Mesenchymal stem cell (in vitro differentiated cells and primary cell): Measurements from ENCODE around the gene GNB3.

Experiments used
- DNase-seq: peaks from one replicate; pipeline ENCODE4 v3.0.0-alpha.2; 2013
- H2AFZ ChIP-seq: one replicate; pipeline ENCODE4 v1.6.1; 2013; ENCODE audit warnings: low read depth, mild to moderate bottlenecking, control low read depth, inconsistent platforms, low read length, moderate library complexity
- H2AK5ac ChIP-seq: 2 replicates; pipeline ENCODE4 v1.6.1; 2013; ENCODE audit warnings: low read length, moderate library complexity, mild to moderate bottlenecking, inconsistent platforms; ENCODE audit not compliant: severe bottlenecking
- H2BK120ac ChIP-seq: one replicate; pipeline ENCODE4 v1.6.1; 2013; ENCODE audit warnings: low read depth, mild to moderate bottlenecking, inconsistent platforms, low read length, moderate library complexity
- H2BK12ac ChIP-seq, 2 experiments: one replicate each; pipeline ENCODE4 v1.6.1; 2013; ENCODE audit warnings: inconsistent platforms in 2 of 2, low read length in 2 of 2, mild to moderate bottlenecking in 2 of 2, moderate library complexity in 2 of 2, control low read depth in 1 of 2
- H2BK15ac ChIP-seq: one replicate; pipeline ENCODE4 v1.6.1; 2013; ENCODE audit warnings: mild to moderate bottlenecking, low read depth, inconsistent platforms; ENCODE audit not compliant: poor library complexity, severe bottlenecking
- H2BK5ac ChIP-seq: 2 replicates; pipeline ENCODE4 v1.6.1; 2013; ENCODE audit warnings: low read depth, mild to moderate bottlenecking, low read length, control low read depth, inconsistent platforms; ENCODE audit not compliant: poor library complexity, severe bottlenecking
- H3K14ac ChIP-seq, 2 experiments: one replicate each; pipeline ENCODE4 v1.6.1; 2013; ENCODE audit warnings: inconsistent platforms in 2 of 2, low read length in 2 of 2, control low read depth in 1 of 2, mild to moderate bottlenecking in 1 of 2, moderate library complexity in 1 of 2
- H3K18ac ChIP-seq, 2 experiments: one replicate each; pipeline ENCODE4 v1.6.1; 2013; ENCODE audit warnings: inconsistent platforms in 2 of 2, low read length in 2 of 2, control low read depth in 1 of 2, low read depth in 1 of 2, mild to moderate bottlenecking in 1 of 2
- H3K23ac ChIP-seq, 2 experiments: one replicate each; pipeline ENCODE4 v1.6.1; 2013; ENCODE audit warnings: inconsistent platforms in 2 of 2, low read length in 2 of 2, mild to moderate bottlenecking in 2 of 2, moderate library complexity in 2 of 2, control low read depth in 1 of 2
- H3K27ac ChIP-seq: 2 replicates; pipeline ENCODE4 v1.5.1; 2013; ENCODE audit warnings: mild to moderate bottlenecking, moderate library complexity, low read length, control low read depth, inconsistent platforms; ENCODE audit not compliant: poor library complexity, severe bottlenecking
- H3K27me3 ChIP-seq, 2 experiments: 2 replicates each; pipeline versions ENCODE4 v1.6.1 to v1.7.0; 2013; ENCODE audit warnings: low read length in 2 of 2, mild to moderate bottlenecking in 2 of 2, moderate library complexity in 2 of 2, control low read depth in 1 of 2, inconsistent platforms in 1 of 2; ENCODE audit not compliant: control insufficient read depth in 1 of 2, insufficient read depth in 1 of 2
- H3K36me3 ChIP-seq, 2 experiments: 2 replicates each; pipeline versions ENCODE4 v1.6.1 to v1.7.0; 2013; ENCODE audit warnings: low read length in 2 of 2, control low read depth in 1 of 2, inconsistent platforms in 1 of 2, low read depth in 1 of 2, mild to moderate bottlenecking in 1 of 2; ENCODE audit not compliant: insufficient read depth in 2 of 2, control insufficient read depth in 1 of 2
- H3K4ac ChIP-seq, 2 experiments: one replicate each; pipeline ENCODE4 v1.6.1; 2013; ENCODE audit warnings: inconsistent platforms in 2 of 2, low read length in 2 of 2, mild to moderate bottlenecking in 2 of 2, moderate library complexity in 2 of 2, control low read depth in 1 of 2, low read depth in 1 of 2
- H3K4me1 ChIP-seq: 2 replicates; pipeline ENCODE4 v1.6.1; 2013; ENCODE audit warnings: low read depth, low read length, control low read depth; ENCODE audit not compliant: control insufficient read depth, insufficient read depth
- H3K4me2 ChIP-seq: 2 replicates; pipeline ENCODE4 v1.6.1; 2013; ENCODE audit warnings: low read length, mild to moderate bottlenecking, inconsistent platforms; ENCODE audit not compliant: poor library complexity, severe bottlenecking
- H3K4me3 ChIP-seq, 2 experiments: 2 replicates each; pipeline versions ENCODE4 v1.5.1 to v1.7.0; 2013; ENCODE audit warnings: low read length in 2 of 2, mild to moderate bottlenecking in 2 of 2, control low read depth in 1 of 2, low read depth in 1 of 2; ENCODE audit not compliant: insufficient read depth in 1 of 2
- H3K79me1 ChIP-seq: replicated peaks from 2 replicates; pipeline ENCODE4 v1.6.1; 2013; ENCODE audit warnings: mild to moderate bottlenecking, control low read depth, low read length, inconsistent platforms; ENCODE audit not compliant: poor library complexity, severe bottlenecking
- H3K9ac ChIP-seq: 2 replicates; pipeline ENCODE4 v1.7.0; 2013; ENCODE audit warnings: mild to moderate bottlenecking, low read length, moderate library complexity
- H3K9me3 ChIP-seq: 2 replicates; pipeline ENCODE4 v1.7.0; 2013; ENCODE audit warnings: mild to moderate bottlenecking, low read length; ENCODE audit not compliant: control insufficient read depth
- H4K8ac ChIP-seq: one replicate; pipeline ENCODE4 v1.6.1; 2013; ENCODE audit warnings: inconsistent platforms, mild to moderate bottlenecking, low read length, moderate library complexity
- H4K91ac ChIP-seq: one replicate; pipeline ENCODE4 v1.6.1; 2013; ENCODE audit warnings: mild to moderate bottlenecking, low read length, inconsistent platforms
- WGBS: methylation state at CpG from one replicate; pipeline ENCODE4 v1.1.7; 2013; ENCODE audit warnings: mixed read lengths; 5-methylcytosine and 5-hydroxymethylcytosine counted together

GNB3 gene

GRCh38 chr12:6817662-6818157 lies 23.0 kb upstream of the GNB3 start:
- Histone ChIP-seq H2BK120ac (no peak overlapping the region), H3K4ac (no peak overlapping the region), H3K27ac (no peak overlapping the region), H2AFZ (no peak overlapping the region), H4K8ac (no peak overlapping the region), H3K9ac (no peak overlapping the region), H3K79me1 (no peaks in the 10 kb centered on the region), H3K36me3 (no peaks in the 10 kb centered on the region), H2BK15ac (no peak overlapping the region), H4K91ac (peak overlapping the region; percentile 37), H3K4me3 (peak overlapping the region in 1 of 2 experiments; percentile 35), H3K4me1 (peaks cover 28% of the 10 kb centered on the region), H2BK12ac (no peak overlapping the region), H3K9me3 (no peaks in the 10 kb centered on the region), H2AK5ac (no peak overlapping the region), H3K4me2 (no peak overlapping the region), H3K14ac (no peak overlapping the region), H3K27me3 (peaks cover 41 to 77% of the 10 kb centered on the region in 2 experiments), H3K23ac (no peak overlapping the region), H3K18ac (no peak overlapping the region), H2BK5ac (no peak overlapping the region)
- DNase-seq: no peak
- WGBS: 89% methylated on average over 20 of the region's 20 CpGs

- no peak for DNase-seq
- Histone ChIP-seq H2AK5ac (no peak overlapping the region), H3K4me1 (peaks cover 30% of the 10 kb centered on the region), H2BK5ac (no peak overlapping the region), H3K9me3 (no peaks in the 10 kb centered on the region), H3K9ac (no peak overlapping the region), H3K4me2 (no peak overlapping the region), H2BK12ac (no peak overlapping the region), H3K27ac (no peak overlapping the region), H3K4ac (no peak overlapping the region), H4K91ac (no peak overlapping the region), H2BK120ac (no peak overlapping the region), H3K14ac (no peak overlapping the region), H2AFZ (no peak overlapping the region), H3K23ac (no peak overlapping the region), H2BK15ac (no peak overlapping the region), H3K79me1 (no peaks in the 10 kb centered on the region), H3K4me3 (no peak overlapping the region), H4K8ac (no peak overlapping the region), H3K36me3 (no peaks in the 10 kb centered on the region), H3K18ac (no peak overlapping the region), H3K27me3 (peaks cover 44 to 80% of the 10 kb centered on the region in 2 experiments)
- 69% methylated on average over 10 of the region's 10 CpGs for WGBS
These were observed 22.5 kb upstream of the GNB3 start for GRCh38 chr12:6818222-6818621.

- no peak overlapping the region for H4K91ac ChIP-seq
- no peak overlapping the region for H3K4me3 ChIP-seq
- H3K9me3 ChIP-seq: no peaks in the 10 kb centered on the region
- no peak overlapping the region for H2BK5ac ChIP-seq
- H2AFZ ChIP-seq: no peak overlapping the region
- no peak overlapping the region for H3K18ac ChIP-seq
- no peak overlapping the region for H2BK12ac ChIP-seq
- H3K4me1 ChIP-seq: peaks cover 34% of the 10 kb centered on the region
- no peak overlapping the region for H3K27ac ChIP-seq
- no peak overlapping the region for H4K8ac ChIP-seq
- H3K23ac ChIP-seq: no peak overlapping the region
- 87% methylated on average over 4 of the region's 5 CpGs for WGBS
- DNase-seq: no peak
- no peak overlapping the region for H3K9ac ChIP-seq
- no peak overlapping the region for H3K14ac ChIP-seq
- H2BK120ac ChIP-seq: no peak overlapping the region
- H3K79me1 ChIP-seq: no peaks in the 10 kb centered on the region
- H2BK15ac ChIP-seq: no peak overlapping the region
- no peak overlapping the region for H3K4me2 ChIP-seq
- H2AK5ac ChIP-seq: no peak overlapping the region
- H3K27me3 ChIP-seq: peaks cover 48 to 81% of the 10 kb centered on the region in 2 experiments
- H3K36me3 ChIP-seq: no peaks in the 10 kb centered on the region
- H3K4ac ChIP-seq: no peak overlapping the region
These were observed 22.1 kb upstream of the GNB3 start for GRCh38 chr12:6818645-6819044.

GRCh38 chr12:6819106-6820030 lies 21.4 kb upstream of the GNB3 start:
- H3K18ac ChIP-seq: peak overlapping the region in 1 of 2 experiments; percentile 5
- WGBS: 76% methylated on average over 13 of the region's 13 CpGs
- H2AK5ac ChIP-seq: no peak overlapping the region
- H3K27me3 ChIP-seq: peaks cover 41 to 74% of the 10 kb centered on the region in 2 experiments
- no peak overlapping the region for H3K14ac ChIP-seq
- peak overlapping the region; percentile 61 for H4K8ac ChIP-seq
- H3K4me2 ChIP-seq: no peak overlapping the region
- no peak overlapping the region for H2BK5ac ChIP-seq
- no peak overlapping the region for H3K9ac ChIP-seq
- H4K91ac ChIP-seq: no peak overlapping the region
- no peak overlapping the region for H3K4ac ChIP-seq
- H2AFZ ChIP-seq: no peak overlapping the region
- no peaks in the 10 kb centered on the region for H3K79me1 ChIP-seq
- DNase-seq: no peak
- no peaks in the 10 kb centered on the region for H3K9me3 ChIP-seq
- H2BK15ac ChIP-seq: no peak overlapping the region
- peak overlapping the region in 1 of 2 experiments; percentile 22 for H2BK12ac ChIP-seq
- peak overlapping the region; percentile 27 for H2BK120ac ChIP-seq
- H3K36me3 ChIP-seq: no peaks in the 10 kb centered on the region
- H3K4me3 ChIP-seq: no peak overlapping the region
- H3K23ac ChIP-seq: no peak overlapping the region
- H3K4me1 ChIP-seq: peaks cover 36% of the 10 kb centered on the region
- no peak overlapping the region for H3K27ac ChIP-seq
